MM.1S (cell line): Measurements from ENCODE around the gene C11orf54.
A peak's percentile ranks its signal among the peaks of the same experiment; 100 is the strongest.

Source experiments
- DNase-seq: peaks from one replicate; pipeline ENCODE4 v3.0.0-alpha.2; 2015
- H2AFZ ChIP-seq: fragments of 300-600 bp; sonication (generic); 2 replicates; pipeline ENCODE4 v1.6.0; 2016; ENCODE audit warnings: antibody characterized with exemption, low read length
- H3F3A ChIP-seq: fragments of 300-600 bp; sonication (generic); 2 replicates; pipeline ENCODE4 v1.6.1; 2016; ENCODE audit warnings: mild to moderate bottlenecking, antibody characterized with exemption, low read length, moderate library complexity, mixed read lengths; ENCODE audit not compliant: insufficient read depth
- H3K27ac ChIP-seq: fragments of 300-600 bp; sonication (generic); 2 replicates; pipeline ENCODE4 v1.5.1; 2016; ENCODE audit warnings: mild to moderate bottlenecking, low read length
- H3K27me3 ChIP-seq: fragments of 300-600 bp; sonication (generic); replicated peaks from 2 replicates; pipeline ENCODE4 v1.6.0; 2016; ENCODE audit warnings: low read length; ENCODE audit not compliant: insufficient read depth
- H3K36me3 ChIP-seq: fragments of 300-600 bp; sonication (generic); replicated peaks from 2 replicates; pipeline ENCODE4 v1.6.1; 2016; ENCODE audit warnings: mild to moderate bottlenecking, low read length, mixed read lengths; ENCODE audit not compliant: insufficient read depth
- H3K4me1 ChIP-seq: fragments of 300-600 bp; sonication (generic); 2 replicates; pipeline ENCODE4 v1.6.1; 2016; ENCODE audit warnings: low read length, mixed read lengths
- H3K4me2 ChIP-seq: fragments of 300-600 bp; sonication (generic); 2 replicates; pipeline ENCODE4 v1.6.0; 2016; ENCODE audit warnings: low read depth, low read length
- H3K4me3 ChIP-seq: fragments of 300-600 bp; sonication (generic); 2 replicates; pipeline ENCODE4 v1.5.1; 2016; ENCODE audit warnings: low read length, mixed read lengths
- H3K79me2 ChIP-seq: fragments of 300-600 bp; sonication (generic); 2 replicates; pipeline ENCODE4 v1.6.1; 2016; ENCODE audit warnings: mixed run types, low read length, mixed read lengths
- H3K9ac ChIP-seq: fragments of 300-600 bp; sonication (generic); 2 replicates; pipeline ENCODE4 v1.6.1; 2016; ENCODE audit warnings: low read length, mixed read lengths
- H3K9me2 ChIP-seq: fragments of 300-600 bp; sonication (generic); replicated peaks from 2 replicates; pipeline ENCODE4 v1.6.1; 2016; ENCODE audit warnings: mild to moderate bottlenecking, low read length, mixed read lengths; ENCODE audit not compliant: insufficient read depth
- H3K9me3 ChIP-seq: fragments of 300-600 bp; sonication (generic); replicated peaks from 2 replicates; pipeline ENCODE4 v1.6.1; 2016; ENCODE audit warnings: mild to moderate bottlenecking, low read length, mixed read lengths; ENCODE audit not compliant: insufficient read depth
- H4K20me1 ChIP-seq: fragments of 300-600 bp; sonication (generic); 2 replicates; pipeline ENCODE4 v1.6.1; 2016; ENCODE audit warnings: mild to moderate bottlenecking, low read length, moderate library complexity, mixed read lengths; ENCODE audit not compliant: insufficient read depth
- CTCF ChIP-seq: fragments of 300-600 bp; sonication (generic); IDR thresholded peaks from 2 replicates; pipeline ENCODE4 v1.5.1; 2016; ENCODE audit warnings: antibody characterized with exemption, low read length, mixed read lengths
- EZH2 ChIP-seq: fragments of 300-600 bp; sonication (generic); optimal IDR thresholded peaks from 2 replicates; pipeline ENCODE3; 2017; ENCODE audit warnings: low read depth, mild to moderate bottlenecking, antibody characterized with exemption, low read length, mixed read lengths
- EZH2phosphoT487 ChIP-seq: fragments of 300-600 bp; sonication (generic); IDR thresholded peaks from 2 replicates; pipeline ENCODE4 v1.6.1; 2018; ENCODE audit warnings: antibody characterized with exemption, low read length

Gene C11orf54

GRCh38 chr11:93741094-93741881 is at the start of gene C11orf54, which contains the start of gene TAF1D:
TSS of gene C11orf54 (plus strand) at chr11:93741672. CDS start at chr11:93747394, 5,722 bp downstream.
TSS of gene TAF1D (minus strand) at chr11:93741495. CDS start at chr11:93739304, 2,191 bp downstream.
- peak within 1 kb of the TSS; percentile 92 for H3K27ac ChIP-seq
- peak within 1 kb of the TSS; percentile 99 for H3K9ac ChIP-seq
- H4K20me1 ChIP-seq: peaks cover 32% of the 10 kb centered on the region; the same call in 1 of the 2 replicates
- H3K4me1 ChIP-seq: peaks cover 20% of the 10 kb centered on the region
- no peaks in the 10 kb centered on the region for H3K27me3 ChIP-seq
- peak within 1 kb of the TSS; percentile 96 for H3K4me3 ChIP-seq
- H3K36me3 ChIP-seq: peaks cover 20% of the 10 kb centered on the region; the same call in 1 of the 2 replicates
- H3K79me2 ChIP-seq: peaks cover 70% of the 10 kb centered on the region
- H3K4me2 ChIP-seq: peak within 1 kb of the TSS; percentile 88
- no peaks in the 10 kb centered on the region for H3K9me2 ChIP-seq
- peak within 1 kb of the TSS; percentile 78 for H2AFZ ChIP-seq
- peak; percentile 99 for DNase-seq
- H3F3A ChIP-seq: peaks cover 55% of the 10 kb centered on the region
- H3K9me3 ChIP-seq: no peaks in the 10 kb centered on the region
- TF ChIP-seq CTCF: no peak
- no peak for TF ChIP-seq EZH2phosphoT487
- no peak for TF ChIP-seq EZH2

- no peak for DNase-seq
- no peak overlapping the region for H3K27ac ChIP-seq
- H3K4me1 ChIP-seq: no peaks in the 10 kb centered on the region
- TF ChIP-seq CTCF: no peak
- no peaks in the 10 kb centered on the region for H3K9me3 ChIP-seq
- H4K20me1 ChIP-seq: no peaks in the 10 kb centered on the region; the same call in 1 of the 2 replicates
- H2AFZ ChIP-seq: no peak overlapping the region
- no peak overlapping the region for H3K4me2 ChIP-seq
- H3F3A ChIP-seq: no peaks in the 10 kb centered on the region
- no peak overlapping the region for H3K9ac ChIP-seq
- no peak overlapping the region for H3K4me3 ChIP-seq
- H3K79me2 ChIP-seq: peaks cover 8% of the 10 kb centered on the region; the same call in 1 of the 2 replicates
- H3K27me3 ChIP-seq: no peaks in the 10 kb centered on the region
- no peaks in the 10 kb centered on the region for H3K9me2 ChIP-seq
- peaks cover 7% of the 10 kb centered on the region; the same call in 1 of the 2 replicates for H3K36me3 ChIP-seq
Measured at GRCh38 chr11:93694109-93694508, 47.4 kb upstream of the C11orf54 start.

- Histone ChIP-seq H2AFZ (no peak overlapping the region), H3K9me3 (no peaks in the 10 kb centered on the region), H3K4me3 (no peak overlapping the region), H3K4me1 (no peaks in the 10 kb centered on the region), H3K79me2 (peaks cover 4% of the 10 kb centered on the region; the same call in 1 of the 2 replicates), H3K9me2 (no peaks in the 10 kb centered on the region), H3K36me3 (peaks cover 9% of the 10 kb centered on the region; the same call in 1 of the 2 replicates), H4K20me1 (no peaks in the 10 kb centered on the region; the same call in 1 of the 2 replicates), H3K27me3 (no peaks in the 10 kb centered on the region), H3F3A (no peaks in the 10 kb centered on the region), H3K27ac (no peak overlapping the region), H3K9ac (no peak overlapping the region), H3K4me2 (no peak overlapping the region)
- TF ChIP-seq CTCF (no peak), EZH2phosphoT487 (no peak)
- DNase-seq: no peak
Measured at GRCh38 chr11:93694557-93694956, 46.9 kb upstream of the C11orf54 start.
